Aorta (tissue), 5 donors: Measurements from ENCODE around the gene MEIS2. TPM values are rescaled to one million over a fixed set of nuclear protein-coding genes. Genes with fewer than 3 reads are reported as not detected.
A peak's percentile ranks its signal among the peaks of the same experiment; 100 is the strongest.

ENCODE experiments used
- ATAC-seq: fragments of 200-7000 bp; cut with Tn5 transposase; one replicate; pipeline ENCODE4 v1.9.1; 2022; ENCODE audit warnings: moderate library complexity; ENCODE audit not compliant: low FRiP score
- DNase-seq, 2 donors: peaks; one replicate each; pipeline ENCODE4 v3.0.0-alpha.2; 2020
- H3K27ac ChIP-seq, 2 donors: one replicate each; pipeline ENCODE4 v1.5.1; 2013; ENCODE audit warnings: low read length in 2 of 2, mild to moderate bottlenecking in 2 of 2, moderate library complexity in 2 of 2, control low read depth in 1 of 2, inconsistent platforms in 1 of 2, low read depth in 1 of 2
- H3K27me3 ChIP-seq, 2 donors: one replicate each; pipeline ENCODE4 v1.6.1; 2013; ENCODE audit warnings: control low read depth in 1 of 2, low read length in 1 of 2, mild to moderate bottlenecking in 1 of 2, moderate library complexity in 1 of 2; ENCODE audit not compliant: insufficient read depth in 2 of 2, control insufficient read depth in 1 of 2
- H3K36me3 ChIP-seq, 2 donors: one replicate each; pipeline ENCODE4 v1.6.1; 2013; ENCODE audit warnings: control low read depth in 1 of 2, low read length in 1 of 2, mild to moderate bottlenecking in 1 of 2; ENCODE audit not compliant: insufficient read depth in 2 of 2, control insufficient read depth in 1 of 2
- H3K4me1 ChIP-seq, 2 donors: one replicate each; pipeline ENCODE4 v1.6.1; 2013; ENCODE audit warnings: low read length in 2 of 2, control low read depth in 1 of 2, mild to moderate bottlenecking in 1 of 2, moderate library complexity in 1 of 2; ENCODE audit not compliant: insufficient read depth in 2 of 2, control insufficient read depth in 1 of 2
- H3K4me3 ChIP-seq, 2 donors: one replicate each; pipeline ENCODE4 v1.5.1; 2013; ENCODE audit warnings: low read length in 2 of 2, control low read depth in 1 of 2, mild to moderate bottlenecking in 1 of 2
- H3K9me3 ChIP-seq: one replicate; pipeline ENCODE4 v1.6.1; 2013; ENCODE audit warnings: mild to moderate bottlenecking, low read length; ENCODE audit not compliant: control insufficient read depth
- WGBS, 2 donors: extraction: QIAGEN DNeasy Blood & Tissue Kit; methylation state at CpG; one replicate each; pipeline ENCODE4 v1.1.7; 2013; 5-methylcytosine and 5-hydroxymethylcytosine counted together
- intact Hi-C, 2 donors: fragments of 100-400 bp; cut with DNase I; formaldehyde crosslinking; loops; one replicate each; pipeline versions ENCODE4 v1.14.2 to v1.15.0; 2022
- long read RNA-seq, 2 donors: library from polyadenylated mRNA; unstranded; transcript quantifications; one replicate each; pipeline ENCODE4 v2.0.0, GENCODE V29; 2020 to 2021
- polyA plus RNA-seq, 2 donors: library from polyadenylated mRNA; stranded (reverse); fragments of 200-250 nt; gene quantifications; one replicate each; pipeline ENCODE4 v1.2.3, GENCODE V29; 2013
- total RNA-seq, 2 donors: library from RNA; stranded (reverse); fragmentation: NEBNext Ultra II Directional; extraction: Animal tissue kit (Norgen Biotek cat#: 25700); gene quantifications; one replicate each; pipeline ENCODE4 v1.2.1, GENCODE V29; 2021
- donor health status: healthy with polysubstance abuse.
- donor health status: Bipolar disorder and iron deficiency.
- donor health status: DM: no; HTN: no; CAD: no.
- donor health status: DM: no; HTN: no; CAD: no.
- donor health status: DM: yes; HTN: yes; CAD: no.

MEIS2 gene
- total RNA-seq (10 to 100 TPM; 29.1 to 58.7 TPM), polyA plus RNA-seq (10 to 100 TPM; 20.7 to 22.8 TPM)
- long read RNA-seq, donor 1, partial matches to known transcripts: 21 of 40 reads
- long read RNA-seq, donor 1, other reads (novel, unspliced or antisense): 15 of 40 reads
- long read RNA-seq, donor 2, partial matches to known transcripts: 6 of 48 reads
- long read RNA-seq, donor 2, other reads (novel, unspliced or antisense): 39 of 48 reads

DNA sequence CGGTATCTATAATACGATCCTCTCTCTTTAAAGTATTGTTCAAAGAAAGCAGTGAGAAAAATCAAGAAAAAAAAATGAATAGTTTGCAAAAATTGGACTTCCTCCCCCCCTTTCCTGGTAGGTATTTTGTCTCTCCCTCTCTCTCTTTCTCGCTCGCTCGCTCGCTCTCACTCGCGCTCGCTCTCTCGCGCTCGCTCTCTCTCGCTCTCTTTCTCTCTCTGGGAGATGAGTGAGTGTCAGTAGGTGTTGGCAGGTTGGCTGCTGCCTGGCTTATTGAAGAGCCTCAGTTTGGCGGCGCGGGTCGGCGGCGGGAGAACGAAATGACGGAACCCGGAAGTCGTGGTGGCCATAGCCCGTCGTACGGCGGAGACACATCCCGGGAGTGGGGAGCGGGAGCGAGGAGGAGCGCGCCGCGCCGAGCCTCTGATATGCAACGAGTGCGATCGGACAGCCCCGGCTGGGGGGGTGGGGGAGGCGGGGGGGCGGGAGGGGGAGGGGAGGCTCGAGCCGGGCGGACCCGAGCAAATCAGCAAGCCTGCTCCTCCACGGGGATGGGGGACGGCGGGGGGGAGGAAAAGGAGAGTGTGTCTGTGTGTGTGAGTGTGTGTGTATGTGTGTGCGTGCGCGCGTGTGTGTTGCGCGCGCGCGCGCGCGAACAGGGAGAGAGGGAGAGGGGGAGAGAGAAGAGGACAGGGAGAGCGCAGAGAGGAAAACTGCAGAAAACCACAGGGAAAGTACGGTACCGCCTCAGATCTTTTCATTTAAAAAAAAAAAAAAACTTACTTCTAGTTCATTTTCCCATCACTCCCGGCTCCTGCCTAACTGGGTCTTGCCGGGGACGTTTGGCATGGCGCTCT, at the start of gene MEIS2:
Gene MEIS2, minus strand, starts transcription at position 441 of the 857 bp plus-strand sequence. CDS start 1,083 bp downstream, outside the sequence.
- WGBS, 2 donors: 1% methylated on average over 49 to 67 of the region's 67 CpGs
- ATAC-seq (peak; percentile 86), DNase-seq (peak; percentile 92 to 97)
- Histone ChIP-seq H3K4me3 (peak within 1 kb of the TSS; percentile 79 to 99), H3K4me1 (no peaks in the 10 kb centered on the region), H3K27me3 (no peaks in the 10 kb centered on the region), H3K9me3 (no peaks in the 10 kb centered on the region), H3K36me3 (no peaks in the 10 kb centered on the region), H3K27ac (peak within 1 kb of the TSS; percentile 77 to 100)
- intact Hi-C loops: loop anchor here (5.0 to 10.0 kb wide), 2 partner anchors 86 to 213 kb away; no protein-coding TSS in a partner anchor

DNA sequence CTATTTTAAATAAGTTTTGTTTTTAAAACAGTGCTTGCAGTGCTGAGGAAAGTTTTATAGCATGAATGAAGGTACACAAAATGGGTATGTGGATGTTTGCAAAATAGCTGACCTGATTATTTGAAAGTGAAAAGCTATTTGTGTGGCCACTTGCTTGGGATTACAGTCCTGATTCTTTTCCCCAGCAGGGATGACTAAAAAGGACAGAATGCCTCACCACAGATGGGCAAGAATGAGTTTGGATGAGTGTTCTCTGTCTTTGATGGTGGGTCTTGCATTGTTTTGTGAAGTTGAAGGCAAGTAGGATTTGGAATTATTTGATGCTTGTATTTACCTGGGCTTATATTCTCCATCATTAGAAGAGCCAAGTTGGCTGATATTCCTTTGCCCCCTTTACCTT, 48.8 kb upstream of the MEIS2 start:
- H3K27me3 ChIP-seq: no peaks in the 10 kb centered on the region
- DNase-seq (no peak), ATAC-seq (no peak)
- H3K4me1 ChIP-seq: no peaks in the 10 kb centered on the region
- intact Hi-C loops: loop anchor here in 1 of 2 donors (10.0 kb wide), 1 partner anchor 736 kb away; no protein-coding TSS in a partner anchor
- no peaks in the 10 kb centered on the region for H3K36me3 ChIP-seq
- H3K9me3 ChIP-seq: no peaks in the 10 kb centered on the region
- no peak overlapping the region for H3K4me3 ChIP-seq
- H3K27ac ChIP-seq: no peak overlapping the region

DNA sequence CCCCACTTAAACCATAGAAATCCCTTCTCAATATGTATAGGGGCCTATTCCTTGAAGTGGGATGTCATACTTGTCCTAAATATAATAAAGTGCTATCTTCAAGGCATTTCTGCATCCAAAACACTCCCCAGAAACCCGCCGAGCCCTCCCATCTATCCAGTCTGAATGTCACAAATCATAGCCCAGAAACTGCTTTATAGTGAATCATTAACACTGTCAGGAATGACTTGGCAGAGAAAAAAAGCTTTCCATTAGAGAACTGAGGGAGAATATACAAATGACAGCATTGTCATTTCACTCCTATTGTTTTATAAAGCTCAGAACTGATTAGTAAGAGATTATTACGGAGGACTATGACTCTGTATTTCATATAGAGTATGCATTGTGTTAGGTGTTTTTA, 48.4 kb upstream of the MEIS2 start:
- Histone ChIP-seq H3K9me3 (no peaks in the 10 kb centered on the region), H3K27ac (no peak overlapping the region), H3K36me3 (no peaks in the 10 kb centered on the region), H3K4me1 (no peaks in the 10 kb centered on the region), H3K27me3 (no peaks in the 10 kb centered on the region), H3K4me3 (no peak overlapping the region)
- DNase-seq (no peak), ATAC-seq (no peak)
- intact Hi-C loops: loop anchor here in 1 of 2 donors (10.0 kb wide), 1 partner anchor 736 kb away; no protein-coding TSS in a partner anchor
- 64 to 65% methylated on average over 3 of the region's 3 CpGs for WGBS, 2 donors

DNA sequence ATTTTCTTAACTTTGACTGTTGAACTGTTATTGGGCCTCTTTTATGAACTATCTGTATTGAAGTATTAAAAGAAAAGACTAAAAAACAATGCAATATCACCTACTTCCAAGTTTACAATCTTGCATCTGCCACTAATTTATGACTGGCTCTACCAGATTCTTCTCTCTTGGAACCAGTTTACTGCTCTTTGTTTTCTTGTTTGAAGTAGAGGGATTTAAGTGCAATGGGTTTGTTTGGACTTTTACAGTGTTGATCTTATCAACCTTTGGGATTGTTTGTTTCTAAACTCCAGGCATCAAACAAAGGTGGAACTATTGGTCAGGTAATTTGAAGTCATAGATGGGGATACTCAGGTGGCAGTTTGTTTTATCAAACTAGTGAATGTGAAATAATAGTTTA, 43.0 kb upstream of the MEIS2 start:
- DNase-seq: no peak
- Histone ChIP-seq H3K4me3 (no peak overlapping the region), H3K4me1 (no peaks in the 10 kb centered on the region), H3K27me3 (no peaks in the 10 kb centered on the region), H3K27ac (no peak overlapping the region), H3K9me3 (no peaks in the 10 kb centered on the region), H3K36me3 (no peaks in the 10 kb centered on the region)
- no peak for ATAC-seq
- intact Hi-C loops: loop anchor here in 1 of 2 donors (10.0 kb wide), 1 partner anchor 741 kb away; no protein-coding TSS in a partner anchor

DNA sequence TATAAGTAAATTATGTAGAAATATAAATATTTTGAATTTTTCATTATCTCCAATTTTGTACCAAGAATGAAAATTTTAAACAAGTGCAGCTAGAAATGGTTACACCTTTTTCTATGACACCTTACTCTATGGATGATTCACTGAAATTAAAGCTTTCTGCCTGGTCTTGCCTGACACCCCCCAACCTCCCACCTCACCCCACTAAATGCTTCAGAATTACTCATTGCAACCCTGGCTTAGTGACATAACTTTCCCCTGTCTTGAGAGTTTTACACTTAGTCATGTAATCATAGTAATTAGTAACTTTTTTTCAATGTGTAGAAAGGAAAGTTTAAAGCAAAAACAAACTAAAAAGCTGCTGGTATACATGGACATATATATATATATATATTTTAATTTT, 42.0 kb upstream of the MEIS2 start:
- Histone ChIP-seq H3K9me3 (no peaks in the 10 kb centered on the region), H3K4me1 (no peaks in the 10 kb centered on the region), H3K27me3 (no peaks in the 10 kb centered on the region), H3K27ac (no peak overlapping the region), H3K4me3 (no peak overlapping the region), H3K36me3 (no peaks in the 10 kb centered on the region)
- DNase-seq (no peak), ATAC-seq (no peak)
- intact Hi-C loops: loop anchor here in 1 of 2 donors (10.0 kb wide), 1 partner anchor 742 kb away; no protein-coding TSS in a partner anchor

DNA sequence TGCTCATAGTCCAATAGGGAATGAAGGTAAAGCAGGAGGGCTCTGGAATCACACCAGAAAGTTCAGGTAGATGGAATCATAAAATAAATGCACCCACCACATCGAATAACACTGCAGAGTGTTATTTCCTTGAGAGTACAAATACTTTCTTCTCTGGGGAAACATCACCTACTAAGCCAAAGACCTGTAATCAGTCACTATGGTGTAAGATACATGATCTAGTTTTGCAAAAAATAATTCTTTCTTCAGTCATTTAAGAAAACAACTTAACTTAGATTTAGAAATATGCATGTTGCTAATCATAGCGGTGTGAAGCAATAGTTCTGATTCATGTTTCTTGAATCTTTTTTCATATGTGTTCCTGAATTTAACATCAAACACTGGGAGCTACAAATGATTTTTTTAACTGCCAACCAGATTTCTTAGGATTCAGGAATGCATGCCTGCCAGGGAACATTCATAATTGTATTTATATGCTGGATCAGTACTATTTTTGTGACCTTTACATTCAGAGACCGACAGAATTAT, 40.2 kb upstream of the MEIS2 start:
- H3K4me1 ChIP-seq: no peaks in the 10 kb centered on the region
- intact Hi-C loops: loop anchor here in 1 of 2 donors (10.0 kb wide), 1 partner anchor 744 kb away; no protein-coding TSS in a partner anchor
- H3K9me3 ChIP-seq: no peaks in the 10 kb centered on the region
- ATAC-seq: no peak
- no peaks in the 10 kb centered on the region for H3K36me3 ChIP-seq
- no peaks in the 10 kb centered on the region for H3K27me3 ChIP-seq
- no peak overlapping the region for H3K4me3 ChIP-seq
- H3K27ac ChIP-seq: no peak overlapping the region
- DNase-seq: no peak
- 39 to 50% methylated on average over 3 of the region's 3 CpGs for WGBS, 2 donors

DNA sequence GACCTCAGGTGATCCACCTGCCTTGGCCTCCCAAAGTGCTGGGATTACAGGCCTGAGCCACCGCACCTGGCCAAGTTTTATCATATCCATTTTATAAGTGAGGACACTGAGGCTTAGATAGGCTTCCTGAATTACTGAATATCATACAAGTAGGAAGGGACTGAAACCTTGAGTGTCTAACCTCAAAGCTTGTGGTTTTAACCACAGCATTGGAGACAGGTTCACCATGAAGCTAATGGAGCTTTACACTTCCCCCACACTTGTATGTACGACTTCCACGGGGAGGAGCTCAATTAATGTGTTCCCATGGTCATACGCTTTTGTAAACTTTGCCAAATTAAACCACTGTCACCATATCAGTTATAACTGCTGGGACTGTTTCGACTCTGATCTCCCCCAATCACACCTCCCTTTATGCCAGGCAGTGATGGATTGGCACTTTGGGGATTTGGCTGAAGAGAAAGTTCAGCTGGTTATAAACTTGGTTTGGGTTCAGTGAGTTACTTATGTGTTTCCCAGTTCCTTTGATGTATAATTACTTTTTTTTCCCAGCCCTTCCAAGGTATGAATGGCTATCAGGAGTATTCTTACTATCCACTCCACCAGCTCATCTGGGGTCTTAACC, 38.4 kb upstream of the MEIS2 start:
- Histone ChIP-seq H3K4me3 (no peak overlapping the region), H3K36me3 (no peaks in the 10 kb centered on the region), H3K27ac (no peak overlapping the region), H3K27me3 (no peaks in the 10 kb centered on the region), H3K4me1 (no peaks in the 10 kb centered on the region), H3K9me3 (no peaks in the 10 kb centered on the region)
- intact Hi-C loops: loop anchor here in 1 of 2 donors (10.0 kb wide), 2 partner anchors 634 to 746 kb away; no protein-coding TSS in a partner anchor
- DNase-seq (no peak), ATAC-seq (no peak)
- 69 to 78% methylated on average over 5 of the region's 5 CpGs for WGBS, 2 donors

DNA sequence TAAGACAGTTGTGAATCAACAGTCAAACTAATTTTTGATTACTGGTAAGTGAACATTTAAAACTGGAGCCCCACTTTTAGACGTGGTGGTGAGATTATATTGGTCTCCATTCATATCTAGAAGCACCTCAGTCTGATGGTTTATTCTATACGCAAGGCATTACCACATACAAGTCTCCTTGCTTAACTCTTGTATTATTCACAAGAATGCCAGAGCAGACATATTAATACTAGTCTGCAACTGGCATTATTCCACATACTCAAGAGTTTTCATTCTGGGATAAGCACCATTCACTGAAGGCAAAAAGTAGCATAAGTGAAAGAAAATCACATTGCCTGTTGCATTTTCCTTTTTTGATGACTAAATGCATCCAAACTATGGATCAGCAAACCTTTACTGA, 36.9 kb upstream of the MEIS2 start:
- Histone ChIP-seq H3K36me3 (no peaks in the 10 kb centered on the region), H3K27ac (no peak overlapping the region), H3K9me3 (no peaks in the 10 kb centered on the region), H3K27me3 (no peaks in the 10 kb centered on the region), H3K4me1 (no peaks in the 10 kb centered on the region), H3K4me3 (no peak overlapping the region)
- intact Hi-C loops: loop anchor here (2.0 to 10.0 kb wide), 3 partner anchors 250 to 748 kb away; no protein-coding TSS in a partner anchor
- WGBS, 2 donors: 50 to 61% methylated on average over 2 of the region's 2 CpGs
- no peak for DNase-seq
- ATAC-seq: no peak
